NCI-H2227 treated with DMSO at 0.1 percent for 48 hours (cell line): ENCODE measurements around the gene FLVCR1.
A peak's percentile ranks its signal among the peaks of the same experiment; 100 is the strongest.
"Not testable (repeated sequence)": the region's sequence is repeated elsewhere in the genome, so short reads cannot be mapped to it uniquely, and the experiment has no call there.

ENCODE experiments used
- DNase-seq: peaks from one replicate; lab custom pipeline; 2025; lab: John Stamatoyannopoulos, UW

FLVCR1 gene

DNA sequence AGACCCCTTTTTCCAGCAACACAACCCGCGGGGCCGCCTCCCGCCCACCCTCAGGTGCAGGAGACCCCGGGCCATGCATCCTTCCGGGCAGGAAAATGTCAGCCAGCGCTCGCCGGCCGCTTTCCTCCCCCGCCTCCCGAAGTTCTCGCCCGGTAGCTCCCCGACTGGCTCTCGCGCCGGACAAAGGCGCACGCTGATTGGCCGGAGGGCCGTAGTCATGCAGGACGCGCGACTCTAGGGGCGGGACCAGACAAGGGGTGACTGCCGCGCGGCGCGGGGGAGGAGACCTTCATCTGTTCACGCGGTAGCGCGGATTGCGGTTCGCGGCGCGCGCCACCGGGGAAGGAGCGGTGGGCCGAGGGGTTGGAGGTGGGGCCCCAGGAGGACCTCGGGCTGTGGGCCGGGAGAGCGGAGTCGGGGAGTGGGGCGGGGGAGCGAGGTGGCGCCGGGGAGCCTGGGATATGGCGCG is at the start of gene FLVCR1:
Gene FLVCR1 (plus strand): TSS at position 284 of the 469 bp plus-strand sequence. CDS start 178 bp downstream, at position 462.
- peak; percentile 93 for DNase-seq

DNA sequence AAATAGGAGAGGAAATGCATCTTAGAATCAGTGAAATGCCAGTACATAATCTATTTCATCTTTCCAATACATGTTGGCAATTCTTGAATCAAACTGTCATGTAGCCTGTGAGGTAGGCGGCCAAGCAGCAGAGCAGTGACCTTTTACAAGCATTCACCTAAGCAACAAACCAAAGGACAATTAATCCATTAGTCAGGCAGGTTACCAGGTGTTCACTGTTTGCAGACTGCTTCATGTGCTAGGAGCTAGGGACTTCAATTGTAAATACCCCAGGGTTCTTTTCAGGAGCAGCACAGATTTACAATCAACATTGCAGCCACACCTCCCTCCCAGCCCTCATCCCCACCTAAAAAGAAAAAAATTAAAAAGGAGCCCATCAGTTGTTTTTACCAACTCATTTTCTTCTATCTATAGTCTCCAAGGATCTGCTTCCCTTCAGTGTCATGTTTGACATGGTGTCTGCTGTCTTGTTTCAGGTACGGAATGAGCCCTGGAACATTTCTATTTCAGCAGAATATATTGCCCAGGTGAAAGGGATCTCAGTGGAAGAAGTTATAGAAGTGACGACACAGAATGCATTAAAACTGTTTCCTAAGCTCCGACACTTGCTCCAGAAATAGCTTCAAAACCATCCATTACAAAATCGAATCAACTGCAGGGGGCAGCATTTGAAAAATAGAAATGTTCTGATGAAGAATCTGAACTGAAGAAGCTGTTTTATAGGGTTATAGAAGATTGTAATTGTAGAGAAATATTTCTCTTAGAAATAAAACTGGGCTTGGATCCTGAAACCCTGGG is 43.3 kb upstream of the FLVCR1 start:
- no peak for DNase-seq

DNA sequence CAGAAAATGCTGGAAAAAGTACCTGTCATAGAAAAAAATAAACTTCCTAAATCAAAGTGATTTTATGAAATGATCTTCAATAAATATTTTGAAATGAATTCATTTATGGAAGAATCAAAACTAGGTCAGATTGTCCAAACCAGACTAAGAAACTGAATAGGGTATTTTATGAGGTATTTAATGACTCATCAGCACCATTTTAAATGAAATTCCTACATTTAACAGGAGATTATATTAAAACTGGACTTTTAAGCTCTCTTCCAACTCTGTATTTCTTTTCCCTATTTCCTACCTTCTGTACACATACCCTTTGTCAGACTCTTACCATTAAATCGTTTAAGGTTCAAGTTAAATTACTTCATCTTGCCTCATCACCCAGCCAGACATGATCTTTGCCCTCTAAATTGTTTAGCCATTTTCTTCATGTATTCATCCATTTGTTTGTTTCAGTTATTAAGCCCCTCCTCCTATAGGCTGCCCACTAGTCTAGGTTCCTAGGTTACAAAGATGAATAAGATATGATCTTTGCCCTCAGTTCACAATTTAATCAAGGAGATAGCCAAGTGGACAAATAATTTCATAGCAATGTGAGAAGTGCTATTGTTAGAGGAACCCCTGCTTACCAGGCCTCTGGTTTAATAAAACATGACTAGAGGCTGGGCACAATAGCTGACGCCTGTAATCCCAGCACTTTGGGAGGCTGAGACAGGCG is 41.4 kb upstream of the FLVCR1 start:
- no peak for DNase-seq

DNA sequence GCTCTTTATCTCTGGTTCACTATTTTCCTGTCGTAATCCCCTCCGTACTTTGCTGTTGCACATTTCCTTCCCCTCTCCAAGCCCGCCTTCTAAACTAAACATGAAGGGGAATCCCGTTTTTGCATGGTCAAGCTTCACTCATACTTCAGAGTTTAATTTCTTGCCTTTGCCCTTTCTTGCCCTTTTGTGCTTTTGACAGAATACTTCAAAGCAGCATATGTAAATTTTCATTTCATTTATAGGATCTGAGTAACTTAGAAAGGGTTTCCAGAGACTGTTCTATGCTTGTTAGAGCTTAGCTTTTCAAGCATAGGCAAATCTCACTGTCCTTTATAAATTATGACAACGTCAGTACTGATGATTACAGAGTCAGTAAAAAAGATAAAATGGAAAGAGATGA is 38.3 kb upstream of the FLVCR1 start:
- no peak for DNase-seq

DNA sequence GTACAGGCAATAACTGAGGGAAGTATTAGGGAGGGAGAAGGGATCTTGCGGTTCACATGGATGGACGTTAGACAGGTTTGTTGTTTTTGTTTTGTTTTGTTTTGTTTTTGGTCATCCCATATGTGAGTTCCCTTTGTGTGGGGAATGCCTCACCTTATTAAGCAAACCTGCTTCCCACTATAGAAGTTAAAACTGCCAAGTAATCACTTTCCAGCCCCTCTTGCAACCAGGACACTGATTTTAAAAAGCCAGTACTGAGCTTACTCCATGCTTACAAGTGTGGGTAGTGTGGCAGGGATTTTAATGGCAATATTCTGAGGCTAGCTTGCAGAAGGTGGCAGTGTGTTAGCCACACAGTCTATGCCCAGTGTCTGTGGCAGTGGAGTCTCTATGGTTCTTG is 37.1 kb upstream of the FLVCR1 start:
- DNase-seq: no peak

DNA sequence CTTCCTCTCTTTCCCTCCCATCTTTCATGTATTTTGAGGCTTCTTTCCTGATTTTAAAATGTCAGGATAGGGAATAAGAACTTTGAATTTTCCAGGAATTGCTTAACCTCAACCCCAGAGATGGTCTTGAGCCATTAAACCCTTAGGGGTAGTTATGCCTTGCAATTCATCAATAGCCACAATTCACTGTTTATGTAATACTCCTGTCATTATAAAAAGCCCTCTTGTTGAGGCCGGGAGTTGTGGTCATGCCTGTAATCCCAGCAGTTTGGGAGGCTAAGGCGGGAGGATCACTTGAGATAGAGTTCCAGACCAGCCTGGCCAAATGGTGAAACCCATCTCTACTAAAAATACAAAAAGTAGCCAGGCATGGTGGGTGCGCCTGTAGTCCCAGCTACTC is 35.1 kb upstream of the FLVCR1 start:
- no peak for DNase-seq

DNA sequence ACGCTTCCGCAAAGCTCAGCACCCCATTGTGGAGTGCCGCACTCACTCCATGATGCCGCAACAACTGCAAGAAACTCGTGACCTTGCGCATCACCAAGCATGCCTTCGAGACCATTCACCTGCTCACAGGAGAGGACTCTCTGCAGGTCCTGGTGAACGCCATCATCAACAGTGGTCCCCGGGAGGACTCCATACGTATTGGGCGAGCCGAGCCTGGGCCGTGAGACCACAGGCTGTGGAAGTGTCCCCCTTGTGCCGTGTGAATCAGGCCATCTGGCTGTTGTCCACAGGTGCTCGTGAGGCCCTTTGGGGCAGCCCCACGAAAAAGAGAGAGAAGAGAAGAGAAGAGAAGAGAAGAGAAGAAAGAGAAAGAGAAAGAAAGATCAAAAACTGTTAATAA is 33.9 kb upstream of the FLVCR1 start:
- no peak for DNase-seq

DNA sequence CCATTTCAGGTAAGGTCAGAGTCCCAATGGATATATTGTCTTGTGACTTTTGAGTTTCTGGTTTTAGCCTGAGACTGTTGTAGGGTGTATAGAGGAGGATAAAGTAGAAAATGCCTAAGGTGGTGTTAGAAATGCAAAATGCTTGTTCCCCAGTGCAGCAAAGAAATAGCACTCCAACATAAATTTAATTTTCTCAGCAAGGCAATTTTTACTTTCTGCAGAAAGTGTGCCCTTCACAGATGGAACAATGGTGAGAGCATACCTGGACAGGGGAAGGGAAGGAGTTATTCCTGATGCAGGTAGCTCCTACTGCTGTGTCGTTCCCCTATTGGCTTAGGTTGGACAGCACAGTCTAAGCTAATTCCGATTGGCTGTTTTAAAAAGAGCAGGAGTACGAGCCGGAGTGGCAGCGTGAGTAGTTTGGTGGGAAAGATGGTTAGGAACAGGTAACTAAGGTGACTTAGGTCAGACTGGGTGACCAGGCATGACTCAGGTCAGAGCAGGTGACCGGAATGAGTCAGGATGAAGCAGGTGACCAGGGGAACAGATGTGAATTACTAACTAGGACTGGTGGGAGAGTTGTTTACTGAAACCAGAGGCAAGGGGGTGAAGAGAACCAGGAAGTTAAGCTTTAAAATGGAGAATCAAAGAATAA is 32.1 kb upstream of the FLVCR1 start:
- no peak for DNase-seq

DNA sequence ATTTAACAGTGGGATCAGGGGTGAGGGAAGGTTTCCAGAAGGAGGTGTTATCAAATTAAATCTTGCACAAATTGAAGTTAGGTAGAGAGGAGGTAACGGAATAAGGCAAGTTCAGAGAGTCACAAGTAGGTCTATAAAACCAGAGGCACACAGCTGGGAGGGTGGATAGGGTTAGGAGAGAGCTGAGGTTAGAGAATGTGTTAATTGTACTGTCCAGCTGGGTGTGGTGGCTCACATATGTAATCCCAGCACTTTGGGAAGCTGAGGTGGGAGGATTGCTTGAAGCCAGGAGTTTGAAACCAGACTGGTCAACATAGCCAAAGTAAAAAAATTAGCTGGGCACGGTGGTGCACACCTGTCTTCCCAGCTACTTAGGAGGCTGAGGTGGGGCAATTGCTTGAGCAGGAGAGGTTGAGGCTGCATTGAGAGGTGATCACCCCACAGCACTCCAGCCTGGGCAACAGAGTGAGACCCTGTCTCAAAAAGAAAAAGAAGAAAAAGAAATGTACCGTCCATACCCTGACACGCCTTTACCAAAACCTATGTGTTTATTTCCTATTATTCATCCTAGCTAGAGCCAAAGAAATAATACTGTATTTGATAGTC is 30.8 kb upstream of the FLVCR1 start:
- DNase-seq: no peak

DNA sequence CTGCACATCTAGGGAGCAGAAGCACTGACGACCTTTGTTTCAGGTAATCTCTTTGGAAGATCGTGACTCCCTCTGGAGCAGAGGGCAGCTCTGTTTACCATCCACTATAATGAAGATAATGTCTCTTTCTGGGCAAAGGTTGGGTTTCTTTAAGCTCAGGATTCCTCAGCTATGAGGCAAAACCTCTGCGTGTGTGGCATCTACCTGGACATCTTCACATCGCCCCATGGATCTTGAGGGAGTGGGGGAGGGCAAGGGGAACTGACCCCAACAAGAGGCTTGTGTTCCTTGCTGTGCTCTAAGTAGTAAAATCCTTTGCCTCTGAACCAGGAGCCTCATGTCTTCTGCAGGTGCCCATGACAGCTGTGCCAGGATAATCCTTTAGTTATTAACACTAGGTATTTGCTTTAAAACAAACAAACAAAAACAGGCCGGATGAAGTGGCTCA is 30.2 kb upstream of the FLVCR1 start:
- DNase-seq: no peak

DNA sequence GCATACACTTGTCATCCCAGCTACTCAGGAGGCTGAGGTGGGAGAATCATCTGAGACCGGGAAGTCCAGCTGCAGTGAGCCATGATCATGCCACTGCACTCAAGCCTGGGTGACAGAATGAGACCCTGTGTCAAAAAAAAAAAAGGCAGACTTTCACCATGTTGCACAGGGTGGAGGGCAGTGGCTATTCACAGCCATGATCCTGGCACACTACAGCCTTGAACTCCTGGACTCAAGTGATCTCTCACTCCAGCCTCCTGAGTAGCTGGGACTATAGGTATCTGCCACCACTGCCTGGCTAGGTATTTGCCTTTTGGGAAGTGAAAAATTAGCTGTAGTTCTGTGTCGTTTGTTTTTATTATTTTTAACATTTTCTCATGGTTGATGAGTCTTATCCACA is 29.7 kb upstream of the FLVCR1 start:
- no peak for DNase-seq

DNA sequence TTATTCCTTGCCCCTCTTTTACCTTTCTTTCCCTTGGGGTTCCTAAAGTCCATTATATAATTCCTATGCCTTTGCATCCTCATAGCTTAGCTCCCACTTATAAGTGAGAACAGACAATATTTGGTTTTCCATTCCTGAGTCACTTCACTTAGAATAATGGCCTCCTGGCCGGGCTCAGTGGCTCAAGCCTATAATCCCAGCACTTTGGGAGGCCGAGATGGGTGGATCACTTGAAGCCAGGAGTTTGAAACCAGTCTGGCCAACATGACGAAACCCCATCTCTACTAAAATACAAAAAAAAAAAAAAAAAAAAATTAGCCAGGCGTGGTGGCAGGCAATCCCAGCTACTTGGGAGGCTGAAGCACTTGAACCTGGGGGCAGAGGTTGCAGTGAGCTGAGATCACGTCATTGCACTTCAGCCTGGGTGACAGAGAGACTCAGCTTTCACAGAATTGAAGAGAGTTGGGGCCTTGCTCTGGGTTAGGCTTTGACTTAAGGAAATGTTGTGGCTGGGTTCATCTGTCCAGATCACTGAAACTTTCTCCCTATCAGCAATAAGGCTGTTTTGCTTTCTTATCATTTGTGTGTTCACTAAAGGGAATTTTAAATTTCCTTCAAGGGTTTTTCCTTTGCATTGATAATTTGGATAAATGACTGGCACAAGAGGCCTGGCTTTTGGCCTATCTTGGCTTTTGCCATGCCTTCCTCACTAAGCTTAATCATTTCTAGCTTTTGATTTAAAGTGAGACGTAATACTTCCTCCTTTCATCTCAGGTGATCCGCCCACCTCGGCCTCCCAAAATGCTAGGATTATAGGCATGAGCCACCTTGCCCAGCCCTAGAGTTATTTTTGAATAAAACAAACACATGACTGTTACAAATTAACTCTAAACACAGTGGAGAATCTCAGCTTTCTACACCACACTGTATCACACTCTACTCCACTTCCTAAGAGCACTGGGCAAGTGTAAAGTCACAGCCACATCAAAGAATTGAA is 24.6 kb upstream of the FLVCR1 start:
- not testable (repeated sequence) for DNase-seq

DNA sequence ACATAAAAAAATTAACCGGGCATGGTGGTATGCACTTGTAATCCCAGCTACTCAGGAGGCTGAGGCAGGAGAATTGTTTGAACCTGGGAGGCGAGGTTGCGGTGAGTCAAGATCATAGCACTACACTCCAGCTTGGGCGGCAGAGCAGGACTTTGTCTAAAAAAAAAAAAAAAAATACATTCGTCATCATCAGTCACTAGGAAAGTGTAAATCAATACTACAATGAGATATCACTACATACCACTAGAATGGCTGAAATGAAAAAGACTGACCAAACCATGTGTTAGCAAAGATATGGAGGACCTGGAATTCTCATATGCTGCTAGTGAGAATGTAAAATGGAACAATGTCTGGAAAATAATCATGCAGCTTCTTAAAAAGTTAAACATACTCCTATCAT is 19.9 kb upstream of the FLVCR1 start:
- no peak for DNase-seq

DNA sequence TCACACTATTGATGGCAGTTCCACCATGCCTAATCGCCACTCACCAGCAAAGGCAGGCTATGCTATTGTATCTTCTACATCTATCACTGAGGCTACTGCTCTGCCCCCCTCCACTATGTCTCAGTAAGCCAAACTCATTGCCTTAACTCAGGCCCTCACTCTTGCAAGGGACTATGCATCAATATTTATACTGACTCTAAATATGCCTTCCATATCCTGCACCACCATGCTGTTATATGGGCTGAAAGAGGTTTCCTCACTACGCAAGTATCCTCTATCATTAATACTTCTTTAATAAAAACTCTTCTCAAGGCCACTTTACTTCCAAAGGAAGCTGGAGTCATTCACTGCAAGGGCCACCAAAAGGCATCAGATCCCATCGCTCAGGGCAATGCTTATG is 13.6 kb upstream of the FLVCR1 start:
- not testable (repeated sequence) for DNase-seq

DNA sequence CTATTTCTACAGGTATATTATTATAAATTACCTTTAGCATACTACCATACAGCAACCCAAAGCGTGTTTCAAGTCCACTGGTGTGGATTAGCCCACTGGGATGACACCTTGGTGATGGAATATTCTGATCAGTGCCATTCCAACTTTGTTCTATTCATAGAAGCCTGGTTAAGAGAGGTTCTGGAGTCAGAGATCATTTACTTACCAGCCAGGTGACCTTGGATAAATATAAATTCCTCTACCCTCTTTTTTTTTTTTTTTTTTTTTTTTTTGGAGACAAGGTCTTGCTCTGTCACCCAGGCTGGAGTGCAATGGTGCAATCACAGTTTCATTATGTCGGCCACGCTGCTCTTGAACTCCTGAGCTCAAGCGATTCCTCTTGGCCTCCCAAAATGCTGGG is 10.5 kb upstream of the FLVCR1 start, which contains the start of gene SPATA45:
Gene SPATA45 (minus strand): TSS at position 101 of the 400 bp plus-strand sequence. CDS start 11,500 bp downstream, outside the sequence.
- DNase-seq: no peak

DNA sequence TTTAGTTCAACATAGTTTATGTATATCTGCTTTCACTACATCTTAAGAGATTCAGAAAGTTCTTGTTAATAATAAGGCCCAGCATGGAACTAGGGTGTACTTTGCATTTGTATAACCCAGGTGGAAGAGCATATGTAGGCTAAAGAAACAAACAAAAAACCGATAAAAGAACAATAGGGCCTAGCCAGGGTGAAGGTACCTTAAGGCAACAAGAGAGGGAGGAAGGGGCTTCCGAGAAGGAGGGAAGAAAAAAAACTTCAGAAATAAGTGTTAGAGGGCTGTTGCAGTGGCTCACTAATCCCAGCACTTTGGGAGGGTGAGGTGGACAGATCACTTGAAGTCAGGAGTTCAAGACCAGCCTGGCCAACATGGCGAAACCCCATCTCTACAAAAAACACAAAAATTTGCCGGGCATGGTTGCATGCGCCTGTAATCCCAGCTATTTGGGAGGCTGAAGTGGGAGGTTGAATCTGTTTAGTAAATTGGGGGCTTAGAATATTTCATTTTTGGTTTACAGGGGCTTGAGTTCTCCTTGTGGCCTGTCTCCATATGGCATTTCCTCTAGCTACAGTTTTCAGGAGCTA is 5.9 kb upstream of the FLVCR1 start:
- DNase-seq: no peak

DNA sequence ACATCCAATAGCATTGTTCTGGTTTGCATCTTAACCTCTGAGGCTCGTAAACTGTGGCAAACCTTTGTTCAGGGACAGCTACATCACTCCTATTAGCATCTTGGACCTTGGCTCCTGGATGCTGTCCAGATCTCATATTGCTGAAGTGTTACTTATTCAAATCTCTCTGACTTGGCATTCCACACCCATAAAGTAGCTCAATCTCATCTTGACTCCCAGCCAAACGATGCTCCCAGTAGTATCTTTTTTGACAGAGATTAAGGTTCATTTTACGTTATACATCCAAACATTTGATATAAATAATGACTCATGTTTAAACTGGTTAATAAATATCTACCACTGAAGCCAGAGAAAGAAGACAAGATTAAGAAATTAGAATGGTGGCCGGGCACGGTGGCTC is 4.4 kb upstream of the FLVCR1 start:
- DNase-seq: no peak

DNA sequence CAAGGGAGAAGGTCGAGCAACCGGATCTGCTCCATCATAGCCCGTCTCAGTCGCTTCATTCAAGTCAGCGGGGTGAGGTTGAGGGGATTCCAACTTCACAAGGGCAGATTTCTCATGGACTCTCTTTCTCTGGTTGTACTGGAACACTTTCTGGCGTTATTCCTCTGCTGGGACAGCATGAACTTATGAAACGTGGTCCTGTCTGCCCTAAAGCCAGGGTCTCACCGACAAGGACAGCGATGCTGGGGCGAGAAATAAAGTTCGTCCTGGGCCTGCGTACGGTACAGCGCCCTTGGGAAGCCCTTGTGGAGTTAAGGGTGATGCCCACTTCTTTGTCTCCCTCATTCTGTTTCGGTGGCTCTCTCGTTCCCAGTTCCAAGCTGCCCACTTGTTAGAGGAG is 1.3 kb upstream of the FLVCR1 start:
- no peak for DNase-seq

DNA sequence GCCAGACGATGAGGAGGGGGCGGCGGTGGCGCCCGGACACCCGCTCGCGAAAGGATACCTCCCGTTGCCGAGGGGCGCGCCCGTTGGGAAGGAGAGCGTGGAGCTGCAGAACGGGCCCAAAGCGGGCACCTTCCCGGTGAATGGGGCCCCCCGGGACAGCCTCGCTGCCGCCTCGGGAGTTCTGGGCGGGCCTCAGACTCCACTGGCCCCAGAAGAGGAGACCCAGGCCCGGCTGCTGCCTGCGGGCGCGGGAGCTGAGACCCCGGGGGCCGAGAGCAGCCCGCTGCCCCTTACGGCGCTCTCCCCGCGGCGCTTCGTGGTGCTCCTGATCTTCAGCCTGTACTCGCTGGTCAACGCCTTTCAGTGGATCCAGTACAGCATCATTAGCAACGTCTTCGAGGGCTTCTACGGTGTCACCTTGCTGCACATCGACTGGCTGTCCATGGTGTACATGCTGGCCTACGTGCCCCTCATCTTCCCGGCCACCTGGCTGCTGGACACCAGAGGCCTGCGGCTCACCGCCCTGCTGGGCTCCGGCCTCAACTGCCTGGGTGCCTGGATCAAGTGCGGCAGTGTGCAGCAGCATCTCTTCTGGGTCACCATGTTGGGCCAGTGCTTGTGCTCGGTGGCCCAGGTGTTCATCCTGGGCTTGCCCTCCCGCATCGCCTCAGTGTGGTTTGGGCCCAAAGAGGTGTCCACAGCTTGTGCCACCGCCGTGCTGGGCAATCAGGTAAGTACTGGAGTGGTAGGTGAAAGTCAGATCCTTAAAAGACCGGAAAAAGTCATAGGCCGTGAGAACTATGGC is 588 bp downstream of the FLVCR1 start:
- DNase-seq: peak; percentile 75
